Measurements from ENCODE around the gene FNDC5.

FNDC5 gene

DNA sequence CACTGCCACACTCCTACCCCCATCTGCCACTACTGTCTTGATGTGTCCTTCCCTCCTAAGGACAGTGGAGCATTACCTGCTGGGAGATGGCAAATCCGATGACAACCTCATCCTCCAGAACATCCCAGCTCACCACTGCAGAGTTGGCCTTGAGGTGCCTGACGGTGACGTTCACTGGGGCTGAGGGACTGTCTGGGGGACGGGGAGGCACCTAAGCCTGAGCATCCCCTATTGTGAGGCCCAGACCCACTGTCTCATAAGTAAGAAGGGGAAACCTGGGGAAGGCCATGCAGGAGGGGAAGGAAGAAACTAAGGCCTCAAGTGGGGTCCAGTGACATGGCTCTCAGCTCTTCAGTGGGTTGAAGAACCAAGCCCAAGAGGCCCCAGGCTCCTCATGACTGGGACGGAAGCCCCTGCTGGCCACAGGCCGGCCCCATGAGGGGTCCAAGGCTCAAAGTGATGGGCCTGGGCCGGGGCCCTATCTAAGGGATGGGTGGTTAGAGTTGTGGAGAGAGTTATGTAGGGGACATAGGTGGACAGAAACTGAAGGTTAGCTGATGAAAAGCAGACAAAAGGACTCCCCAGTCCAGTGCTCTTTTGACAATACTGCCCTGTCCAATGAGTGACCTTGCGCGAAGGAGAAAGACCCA is 1.8 kb downstream of the FNDC5 start:
- Histone ChIP-seq H3K9me3 (ENCODE audit: insufficient read depth, low read length, severe bottlenecking) (no peaks in the 10 kb centered on the region), H3K4me1 (ENCODE audit: insufficient read depth, low read length) (peaks cover 20% of the 10 kb centered on the region)
- ATAC-seq (ENCODE audit: insufficient read depth, low read depth) = no peak

DNA sequence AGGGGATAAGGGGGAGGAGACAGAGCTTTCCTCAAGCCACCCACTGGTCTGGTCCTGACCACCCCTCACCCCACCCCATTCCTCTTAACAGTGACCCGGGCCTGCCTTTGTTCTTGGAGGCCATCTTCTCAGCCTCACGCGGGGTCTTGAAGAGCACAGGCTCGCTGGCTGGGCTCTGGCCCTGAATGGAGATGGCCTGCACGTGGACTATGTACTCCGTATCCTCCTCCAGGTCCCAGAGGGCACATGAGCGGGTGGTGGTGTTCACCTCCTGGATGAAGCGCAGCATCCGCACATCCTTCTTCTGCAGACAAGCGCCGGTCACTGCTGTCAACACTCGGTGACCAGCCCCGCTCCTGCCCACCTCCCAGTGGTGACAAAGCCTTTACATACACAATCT is 2.6 kb downstream of the FNDC5 start:
- Histone ChIP-seq H3K4me3 (ENCODE audit: low read depth in 1 of 2, low read length in 2 of 2) (no peak overlapping the region), H3K79me2 (ENCODE audit: insufficient read depth, low read length) (no peaks in the 10 kb centered on the region), H3K27ac (ENCODE audit: low read length) (no peak overlapping the region), H3K4me1 (ENCODE audit: insufficient read depth, low read length) (peaks cover 12% of the 10 kb centered on the region), H3K9ac (ENCODE audit: low read depth, low read length) (no peak overlapping the region), H3K27me3 (ENCODE audit: insufficient read depth, low read length, poor library complexity) (no peaks in the 10 kb centered on the region), H2AFZ (ENCODE audit: low read depth, low read length) (no peak overlapping the region), H4K20me1 (ENCODE audit: insufficient read depth, low read length) (no peaks in the 10 kb centered on the region), H3K9me3 (ENCODE audit: insufficient read depth, low read length, severe bottlenecking) (no peaks in the 10 kb centered on the region), H3K36me3 (ENCODE audit: insufficient read depth, low read length) (peaks cover 15% of the 10 kb centered on the region), H3K4me2 (ENCODE audit: insufficient read depth, low read length) (no peak overlapping the region)
- ATAC-seq (ENCODE audit: insufficient read depth, low read depth) = no peak
- TF ChIP-seq, protein P1, sequence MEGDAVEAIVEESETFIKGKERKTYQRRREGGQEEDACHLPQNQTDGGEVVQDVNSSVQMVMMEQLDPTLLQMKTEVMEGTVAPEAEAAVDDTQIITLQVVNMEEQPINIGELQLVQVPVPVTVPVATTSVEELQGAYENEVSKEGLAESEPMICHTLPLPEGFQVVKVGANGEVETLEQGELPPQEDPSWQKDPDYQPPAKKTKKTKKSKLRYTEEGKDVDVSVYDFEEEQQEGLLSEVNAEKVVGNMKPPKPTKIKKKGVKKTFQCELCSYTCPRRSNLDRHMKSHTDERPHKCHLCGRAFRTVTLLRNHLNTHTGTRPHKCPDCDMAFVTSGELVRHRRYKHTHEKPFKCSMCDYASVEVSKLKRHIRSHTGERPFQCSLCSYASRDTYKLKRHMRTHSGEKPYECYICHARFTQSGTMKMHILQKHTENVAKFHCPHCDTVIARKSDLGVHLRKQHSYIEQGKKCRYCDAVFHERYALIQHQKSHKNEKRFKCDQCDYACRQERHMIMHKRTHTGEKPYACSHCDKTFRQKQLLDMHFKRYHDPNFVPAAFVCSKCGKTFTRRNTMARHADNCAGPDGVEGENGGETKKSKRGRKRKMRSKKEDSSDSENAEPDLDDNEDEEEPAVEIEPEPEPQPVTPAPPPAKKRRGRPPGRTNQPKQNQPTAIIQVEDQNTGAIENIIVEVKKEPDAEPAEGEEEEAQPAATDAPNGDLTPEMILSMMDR (IDR thresholded peaks at IDR 0.05; ENCODE audit: borderline replicate concordance, extremely low read depth, low read length, poor library complexity, severe bottlenecking) = no peak
- no peak for TF ChIP-seq EZH2 (IDR thresholded peaks at IDR 0.05; ENCODE audit: borderline replicate concordance, low read depth, low read length, severe bottlenecking)
- no peak for DNase-seq

More for the DNA sequence above, 1.8 kb downstream of the FNDC5 start:
- no peak overlapping the region for H3K9ac ChIP-seq (ENCODE audit: low read depth, low read length)
- no peak overlapping the region for H3K27ac ChIP-seq (ENCODE audit: low read length)
- peaks cover 10% of the 10 kb centered on the region; the same call in 1 of the 2 replicates for H3K36me3 ChIP-seq (ENCODE audit: insufficient read depth, low read length)
- no peak for DNase-seq
- no peaks in the 10 kb centered on the region for H3K27me3 ChIP-seq (ENCODE audit: insufficient read depth, low read length, poor library complexity)
- H4K20me1 ChIP-seq (ENCODE audit: insufficient read depth, low read length) = no peaks in the 10 kb centered on the region
- no peak overlapping the region for H2AFZ ChIP-seq (ENCODE audit: low read depth, low read length)
- TF ChIP-seq EZH2 (IDR thresholded peaks at IDR 0.05; ENCODE audit: borderline replicate concordance, low read depth, low read length, severe bottlenecking) = no peak
- TF ChIP-seq, protein P1 (IDR thresholded peaks at IDR 0.05; ENCODE audit: borderline replicate concordance, extremely low read depth, low read length, poor library complexity, severe bottlenecking) = no peak
- no peak overlapping the region for H3K4me3 ChIP-seq (ENCODE audit: low read depth in 1 of 2, low read length in 2 of 2)
- no peaks in the 10 kb centered on the region for H3K79me2 ChIP-seq (ENCODE audit: insufficient read depth, low read length)
- no peak overlapping the region for H3K4me2 ChIP-seq (ENCODE audit: insufficient read depth, low read length)

DNA sequence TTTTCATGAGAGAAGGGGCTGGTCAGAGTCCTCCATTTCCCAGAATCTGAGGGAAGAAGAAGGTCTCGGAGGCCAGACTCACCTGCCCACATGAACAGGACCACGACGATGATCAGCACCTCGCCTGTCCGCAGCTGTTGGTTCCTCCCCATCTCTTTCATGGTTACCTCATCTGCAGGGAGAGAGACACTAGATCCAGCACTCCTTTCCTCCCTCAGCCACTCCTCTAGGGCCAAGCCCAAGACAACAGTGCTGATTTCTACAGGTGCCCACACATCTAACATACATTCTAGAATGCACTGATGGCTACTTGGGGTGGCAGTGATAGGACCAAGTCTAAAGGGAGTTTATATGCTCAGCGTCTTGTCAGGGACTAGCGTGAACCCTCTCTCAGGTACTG is 3.0 kb downstream of the FNDC5 start:
- Histone ChIP-seq H3K4me2 (ENCODE audit: insufficient read depth, low read length) (no peak overlapping the region), H2AFZ (ENCODE audit: low read depth, low read length) (no peak overlapping the region), H3K36me3 (ENCODE audit: insufficient read depth, low read length) (peaks cover 19% of the 10 kb centered on the region), H3K9ac (ENCODE audit: low read depth, low read length) (no peak overlapping the region), H3K27ac (ENCODE audit: low read length) (no peak overlapping the region), H3K79me2 (ENCODE audit: insufficient read depth, low read length) (no peaks in the 10 kb centered on the region), H4K20me1 (ENCODE audit: insufficient read depth, low read length) (no peaks in the 10 kb centered on the region), H3K4me1 (ENCODE audit: insufficient read depth, low read length) (peaks cover 8% of the 10 kb centered on the region), H3K27me3 (ENCODE audit: insufficient read depth, low read length, poor library complexity) (no peaks in the 10 kb centered on the region), H3K4me3 (ENCODE audit: low read depth in 1 of 2, low read length in 2 of 2) (no peak overlapping the region), H3K9me3 (ENCODE audit: insufficient read depth, low read length, severe bottlenecking) (no peaks in the 10 kb centered on the region)
- DNase-seq (no peak), ATAC-seq (ENCODE audit: insufficient read depth, low read depth) (no peak)
- TF ChIP-seq, protein P1 (IDR thresholded peaks at IDR 0.05; ENCODE audit: borderline replicate concordance, extremely low read depth, low read length, poor library complexity, severe bottlenecking) = no peak
- no peak for TF ChIP-seq EZH2 (IDR thresholded peaks at IDR 0.05; ENCODE audit: borderline replicate concordance, low read depth, low read length, severe bottlenecking)

Data from DND-41 (cell line).